ENCODE results near the gene TMC4.

DNA sequence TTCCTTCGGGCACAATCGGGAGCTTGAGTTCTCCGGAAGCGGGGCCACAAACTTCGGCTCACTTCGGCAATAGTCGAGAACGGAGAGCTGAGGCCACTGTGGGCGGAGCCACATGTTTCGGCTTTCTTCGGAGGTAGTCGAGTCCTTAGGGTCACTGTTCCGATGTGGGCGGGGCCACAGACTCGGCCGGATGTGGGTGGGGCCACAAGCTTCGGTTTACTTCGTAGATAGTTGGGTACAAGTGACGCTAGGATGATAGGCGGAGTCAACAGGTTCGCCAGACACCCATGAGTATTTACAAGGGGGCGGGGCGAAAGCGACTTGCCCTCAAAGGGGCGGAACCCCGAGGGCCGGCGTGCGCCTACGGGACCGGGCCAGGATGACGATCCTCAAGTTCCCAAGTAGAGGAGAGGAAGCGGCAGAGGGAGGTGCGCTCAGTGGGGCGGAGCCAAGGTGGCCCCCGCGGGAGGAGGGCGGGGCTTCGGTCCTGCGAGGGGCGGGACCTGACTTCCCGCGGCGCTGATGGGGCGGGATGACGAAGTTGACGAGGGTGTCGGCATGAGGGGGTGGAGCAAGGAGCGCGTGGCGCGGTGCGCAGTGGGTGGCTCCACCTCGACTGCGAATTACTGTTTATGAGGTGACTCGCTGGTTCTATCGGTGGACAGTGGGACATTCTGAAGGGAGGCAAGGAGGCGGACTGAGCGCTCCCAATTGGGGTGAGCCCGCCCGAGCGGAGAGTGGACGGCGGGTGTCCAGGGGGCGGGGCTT is 17.0 kb upstream of the TMC4 start:
- TF ChIP-seq POLR2A (IDR thresholded peaks at IDR 0.05): no peak
- TF ChIP-seq, protein P1, sequence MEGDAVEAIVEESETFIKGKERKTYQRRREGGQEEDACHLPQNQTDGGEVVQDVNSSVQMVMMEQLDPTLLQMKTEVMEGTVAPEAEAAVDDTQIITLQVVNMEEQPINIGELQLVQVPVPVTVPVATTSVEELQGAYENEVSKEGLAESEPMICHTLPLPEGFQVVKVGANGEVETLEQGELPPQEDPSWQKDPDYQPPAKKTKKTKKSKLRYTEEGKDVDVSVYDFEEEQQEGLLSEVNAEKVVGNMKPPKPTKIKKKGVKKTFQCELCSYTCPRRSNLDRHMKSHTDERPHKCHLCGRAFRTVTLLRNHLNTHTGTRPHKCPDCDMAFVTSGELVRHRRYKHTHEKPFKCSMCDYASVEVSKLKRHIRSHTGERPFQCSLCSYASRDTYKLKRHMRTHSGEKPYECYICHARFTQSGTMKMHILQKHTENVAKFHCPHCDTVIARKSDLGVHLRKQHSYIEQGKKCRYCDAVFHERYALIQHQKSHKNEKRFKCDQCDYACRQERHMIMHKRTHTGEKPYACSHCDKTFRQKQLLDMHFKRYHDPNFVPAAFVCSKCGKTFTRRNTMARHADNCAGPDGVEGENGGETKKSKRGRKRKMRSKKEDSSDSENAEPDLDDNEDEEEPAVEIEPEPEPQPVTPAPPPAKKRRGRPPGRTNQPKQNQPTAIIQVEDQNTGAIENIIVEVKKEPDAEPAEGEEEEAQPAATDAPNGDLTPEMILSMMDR (IDR thresholded peaks at IDR 0.05): no peak

Data from testis (tissue), 2 donors.